ENCODE results near the gene NFATC2IP.

DNA sequence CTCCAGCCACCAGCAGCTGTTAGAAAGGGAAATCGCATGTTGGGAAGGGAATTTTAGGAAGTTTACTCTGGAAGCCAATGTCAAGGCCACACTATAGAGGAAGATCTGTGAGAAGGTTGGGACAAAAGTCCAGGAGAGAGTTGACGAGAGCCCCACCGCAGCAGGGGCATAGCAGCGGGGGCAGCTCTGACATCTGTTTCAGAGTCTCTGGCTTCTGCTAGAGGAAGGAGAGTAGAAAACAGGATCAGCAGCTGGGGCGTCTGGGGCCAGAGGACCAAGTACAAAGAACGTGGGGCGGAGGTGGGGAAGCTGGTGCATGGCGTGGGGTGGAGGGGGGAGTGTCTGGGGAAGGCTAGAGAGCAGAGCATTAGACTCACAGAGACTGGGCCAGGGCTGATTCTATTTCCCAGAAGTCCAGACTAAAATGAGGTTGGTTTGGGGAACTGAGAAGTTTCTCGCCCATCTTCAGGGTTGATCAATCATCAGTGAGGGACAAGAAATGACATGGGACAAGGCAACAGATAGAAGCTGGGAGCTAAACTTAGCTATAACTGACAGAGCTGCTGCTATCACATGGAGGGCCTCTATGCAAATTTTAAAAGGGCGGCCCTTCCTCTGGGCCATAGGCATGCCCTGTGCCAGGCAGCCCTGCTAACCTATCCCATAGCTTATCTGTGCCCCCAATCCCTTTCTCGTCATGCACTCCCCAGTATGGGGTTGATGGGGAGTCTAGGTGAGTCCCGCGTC lies 26.9 kb upstream of the NFATC2IP start:
- TF ChIP-seq, protein P1, sequence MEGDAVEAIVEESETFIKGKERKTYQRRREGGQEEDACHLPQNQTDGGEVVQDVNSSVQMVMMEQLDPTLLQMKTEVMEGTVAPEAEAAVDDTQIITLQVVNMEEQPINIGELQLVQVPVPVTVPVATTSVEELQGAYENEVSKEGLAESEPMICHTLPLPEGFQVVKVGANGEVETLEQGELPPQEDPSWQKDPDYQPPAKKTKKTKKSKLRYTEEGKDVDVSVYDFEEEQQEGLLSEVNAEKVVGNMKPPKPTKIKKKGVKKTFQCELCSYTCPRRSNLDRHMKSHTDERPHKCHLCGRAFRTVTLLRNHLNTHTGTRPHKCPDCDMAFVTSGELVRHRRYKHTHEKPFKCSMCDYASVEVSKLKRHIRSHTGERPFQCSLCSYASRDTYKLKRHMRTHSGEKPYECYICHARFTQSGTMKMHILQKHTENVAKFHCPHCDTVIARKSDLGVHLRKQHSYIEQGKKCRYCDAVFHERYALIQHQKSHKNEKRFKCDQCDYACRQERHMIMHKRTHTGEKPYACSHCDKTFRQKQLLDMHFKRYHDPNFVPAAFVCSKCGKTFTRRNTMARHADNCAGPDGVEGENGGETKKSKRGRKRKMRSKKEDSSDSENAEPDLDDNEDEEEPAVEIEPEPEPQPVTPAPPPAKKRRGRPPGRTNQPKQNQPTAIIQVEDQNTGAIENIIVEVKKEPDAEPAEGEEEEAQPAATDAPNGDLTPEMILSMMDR (conservative IDR thresholded peaks at IDR 0.05): no peak
- TF ChIP-seq EZH2 (IDR thresholded peaks at IDR 0.05; ENCODE audit: low read depth): no peak
